Midbrain (tissue), 1 donor: ENCODE results near the gene EMC6.
A peak's percentile ranks its signal among the peaks of the same experiment; 100 is the strongest.

Experiments used
- DNase-seq: peaks from one replicate; lab custom pipeline; 2025; lab: John Stamatoyannopoulos, UW

The EMC6 gene

DNA sequence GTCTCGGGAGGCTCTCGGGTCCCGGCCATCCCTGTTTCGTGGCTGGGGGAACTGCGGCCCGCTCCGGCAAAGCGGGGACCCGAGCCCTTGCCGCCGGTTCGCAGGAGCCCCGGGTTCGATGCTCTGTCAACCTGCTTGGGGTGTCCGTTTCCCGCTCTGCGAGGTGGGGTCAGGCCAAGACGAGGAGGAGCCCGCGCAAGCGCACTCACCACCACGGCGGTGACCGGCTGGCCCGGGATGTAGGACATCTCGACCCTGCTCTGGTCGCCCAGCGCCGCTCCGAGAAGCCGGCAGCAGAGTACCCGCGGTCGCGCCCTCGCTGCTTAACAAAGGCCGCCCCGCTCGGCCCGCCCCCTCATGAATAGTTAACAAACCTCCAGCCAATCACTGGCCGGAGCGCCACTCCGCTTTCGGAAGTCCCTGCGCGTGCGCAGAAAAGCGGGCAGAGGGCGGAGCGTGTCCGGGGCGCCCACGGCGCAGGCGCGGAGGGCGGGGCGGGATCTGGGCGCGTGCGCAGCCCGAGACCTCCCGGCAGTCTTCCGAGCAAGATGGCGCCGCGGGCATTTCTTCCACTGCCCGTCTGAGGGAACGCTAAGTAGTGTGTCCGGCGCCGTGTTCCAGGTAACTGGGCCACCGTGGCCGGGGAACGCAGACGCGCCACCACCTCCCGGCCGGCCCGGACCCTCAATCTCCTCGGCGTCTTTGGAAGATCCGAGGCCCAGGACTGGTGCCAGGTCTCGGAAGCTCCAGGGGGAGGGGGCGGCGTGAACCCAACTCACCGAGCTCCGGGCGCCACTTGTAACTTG is at the start of gene EMC6, which contains the start of gene TAX1BP3:
TSS of gene EMC6 (plus strand) at position 534 of the 806 bp plus-strand sequence. CDS start 335 bp downstream, outside the sequence.
TSS of gene TAX1BP3 (minus strand) at position 300 of the 806 bp plus-strand sequence. CDS start at position 248, 52 bp downstream.
- DNase-seq: peak; percentile 98

DNA sequence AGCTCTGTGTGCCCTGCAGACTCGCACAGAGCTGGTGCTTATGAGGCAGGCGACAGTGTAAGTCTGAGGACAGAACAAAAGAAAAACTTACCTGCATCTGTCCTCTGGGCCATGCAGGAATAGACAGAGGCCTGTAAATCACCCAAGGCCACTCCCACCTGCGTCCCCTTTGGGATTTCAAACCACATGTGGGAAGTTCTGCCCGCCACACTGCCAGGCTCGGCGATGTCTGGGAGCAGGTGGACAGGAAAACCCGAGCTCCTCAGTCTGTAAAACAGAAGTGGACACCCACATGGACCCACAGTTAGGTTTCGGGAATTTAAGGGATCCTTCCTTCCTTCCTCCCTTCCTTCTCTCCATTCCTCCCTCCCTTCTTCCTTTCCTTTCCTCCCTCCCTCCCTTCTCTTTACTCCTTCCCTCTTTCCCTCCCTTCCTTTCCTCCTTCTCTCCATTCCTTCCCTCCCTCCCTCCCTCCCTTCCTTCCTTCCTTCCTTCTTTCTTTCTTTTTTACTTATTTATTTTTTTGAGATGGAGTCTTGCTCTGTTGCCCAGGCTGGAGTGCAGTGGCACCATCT is 47.4 kb upstream of the EMC6 start:
- no peak for DNase-seq

DNA sequence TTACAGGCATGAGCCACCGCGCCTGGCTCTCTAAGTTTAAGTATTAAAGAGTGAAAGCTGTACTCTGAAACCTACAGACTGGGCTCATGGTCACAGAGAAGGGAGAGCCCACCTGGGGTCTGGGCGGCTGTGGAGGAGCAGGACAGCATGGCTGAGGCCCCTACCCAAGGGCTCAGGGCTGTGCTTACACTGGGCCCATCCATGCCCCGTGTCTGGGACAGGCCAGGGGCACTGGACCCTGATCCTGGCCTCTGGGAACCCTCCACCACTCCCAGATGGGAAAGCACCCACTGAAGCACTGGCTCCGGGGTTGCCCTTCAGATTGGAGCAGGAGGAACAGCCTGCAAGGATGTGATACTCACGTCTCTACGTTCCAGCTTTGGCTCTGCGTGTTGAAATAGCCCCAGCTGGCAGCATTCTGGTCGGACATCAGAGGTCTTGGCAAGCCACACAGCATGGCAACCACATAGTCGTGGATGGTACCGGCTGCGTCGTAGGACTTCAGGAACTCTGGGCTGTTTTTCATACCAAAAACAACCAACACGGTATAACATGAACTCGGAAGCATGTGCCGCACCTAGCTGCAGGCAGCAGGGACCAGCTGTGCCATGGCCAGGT is 45.5 kb upstream of the EMC6 start:
- DNase-seq: no peak

DNA sequence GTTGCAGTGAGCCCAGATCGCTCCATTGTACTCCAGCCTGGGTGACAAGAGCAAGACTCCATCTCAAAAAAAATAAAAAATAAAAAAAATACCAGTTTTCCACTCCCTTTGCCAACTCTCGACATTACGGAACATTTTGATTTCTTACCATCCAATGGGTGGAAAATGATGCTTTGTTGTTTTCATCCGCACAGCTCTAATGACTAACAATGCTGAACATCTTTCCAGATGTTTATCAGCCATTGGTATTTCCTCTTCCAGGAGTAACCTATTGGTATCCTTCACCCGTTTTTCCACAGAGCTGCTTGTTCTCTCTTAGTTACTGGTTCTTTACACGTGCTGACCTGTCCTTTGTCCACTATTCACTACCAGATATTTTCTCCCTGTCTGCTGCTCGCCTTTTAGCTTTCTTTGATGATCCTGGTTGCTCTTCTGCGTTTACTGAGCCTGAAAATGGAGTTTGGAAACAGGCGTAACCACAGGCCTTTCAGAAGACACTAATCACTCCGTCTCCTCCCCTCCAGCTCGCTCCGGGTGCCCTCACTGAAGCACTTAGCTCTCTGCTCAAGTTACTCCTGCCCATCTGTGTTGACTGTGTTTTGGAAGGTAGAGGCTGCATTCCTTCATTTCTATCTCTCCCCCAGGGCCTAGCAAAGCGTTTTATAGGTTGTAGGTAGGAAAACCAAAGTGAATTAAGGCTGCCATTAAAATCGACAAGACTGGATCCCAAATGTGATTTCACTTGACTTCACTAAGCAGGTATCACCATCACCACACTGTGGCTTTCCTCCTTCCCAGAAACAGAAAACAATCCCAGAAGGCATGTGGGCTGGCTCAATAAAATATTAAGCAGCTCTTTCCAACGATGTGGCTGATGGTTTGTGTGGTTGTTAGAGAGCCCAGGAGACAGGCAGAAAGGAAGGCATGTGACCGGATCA is 41.5 kb upstream of the EMC6 start:
- no peak for DNase-seq

GRCh38 chr17:3627769-3628167 is 40.8 kb upstream of the EMC6 start:
- no peak for DNase-seq

DNA sequence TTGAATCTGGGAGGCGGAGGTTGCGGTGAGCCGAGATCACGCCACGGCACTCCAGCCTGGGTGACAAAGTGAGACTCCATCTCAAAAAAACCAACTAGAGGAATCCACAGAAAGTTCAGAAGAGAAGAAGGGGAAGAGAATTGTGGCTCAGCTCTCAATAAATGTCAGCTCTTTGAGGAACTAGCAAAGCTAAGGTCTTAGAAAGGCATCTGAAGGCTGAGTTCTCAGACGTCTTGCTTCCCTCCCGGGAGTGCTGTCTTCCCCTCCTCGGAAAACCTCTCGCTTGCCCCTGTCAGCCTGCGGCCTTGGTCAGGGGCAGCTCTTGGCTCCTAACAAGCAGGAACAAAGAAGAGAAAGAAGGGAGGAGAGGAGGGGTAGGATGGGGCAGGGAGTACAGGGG is 37.8 kb upstream of the EMC6 start:
- DNase-seq: no peak

GRCh38 chr17:3632287-3632686 is 36.3 kb upstream of the EMC6 start:
- no peak for DNase-seq

GRCh38 chr17:3635474-3636153 is 33.0 kb upstream of the EMC6 start:
- no peak for DNase-seq

- peak; percentile 97 for DNase-seq
Observed at GRCh38 chr17:3636154-3636907, 32.3 kb upstream of the EMC6 start, which contains the start of the genes CTNS and SHPK. Gene CTNS, plus strand, starts transcription at chr17:3636760. Its CDS starts 3,447 bp downstream, at chr17:3640207. Gene SHPK, minus strand, starts transcription at chr17:3636250. Its CDS starts 31 bp downstream, at chr17:3636219.

DNA sequence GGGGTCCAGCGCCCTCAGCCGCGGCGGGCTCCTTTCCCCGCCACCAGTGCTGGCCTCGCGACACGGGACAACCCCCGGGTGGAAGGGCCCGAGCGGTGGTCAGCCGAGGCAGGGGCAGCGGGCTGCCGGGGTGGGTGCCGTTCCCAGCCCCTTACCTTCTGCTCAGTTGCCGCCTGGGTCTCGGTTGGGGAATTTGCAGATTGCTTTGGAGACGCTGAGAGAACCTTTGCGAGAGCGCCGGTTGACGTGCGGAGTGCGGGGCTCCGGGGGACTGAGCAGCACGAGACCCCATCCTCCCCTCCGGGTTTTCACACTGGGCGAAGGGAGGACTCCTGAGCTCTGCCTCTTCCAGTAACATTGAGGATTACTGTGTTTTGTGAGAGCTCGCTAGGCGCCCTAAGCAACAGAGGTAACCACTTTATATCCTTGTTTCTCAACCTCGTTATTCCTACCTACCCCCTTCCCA is 31.7 kb upstream of the EMC6 start:
- DNase-seq: no peak

GRCh38 chr17:3639981-3640596 is 28.5 kb upstream of the EMC6 start:
- no peak for DNase-seq

DNA sequence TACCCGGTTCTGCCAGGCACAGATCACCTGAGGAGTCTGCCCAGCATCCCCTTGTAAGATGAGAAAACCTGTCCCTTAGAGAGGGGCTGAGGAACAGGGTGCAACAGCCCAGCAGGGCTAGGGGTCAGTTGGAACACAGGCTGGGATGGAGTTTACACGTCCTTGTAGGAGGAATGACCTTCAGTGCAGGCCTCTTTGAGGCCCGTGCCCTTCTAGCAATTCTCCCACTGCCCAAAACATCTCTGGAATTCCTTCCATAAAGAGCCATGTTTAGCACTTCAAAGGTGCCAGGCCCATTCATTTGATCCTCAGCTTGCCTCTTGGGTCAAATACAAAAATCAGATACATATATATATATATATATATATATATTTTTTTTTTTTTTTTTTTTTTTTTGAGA is 27.6 kb upstream of the EMC6 start:
- DNase-seq: no peak

DNA sequence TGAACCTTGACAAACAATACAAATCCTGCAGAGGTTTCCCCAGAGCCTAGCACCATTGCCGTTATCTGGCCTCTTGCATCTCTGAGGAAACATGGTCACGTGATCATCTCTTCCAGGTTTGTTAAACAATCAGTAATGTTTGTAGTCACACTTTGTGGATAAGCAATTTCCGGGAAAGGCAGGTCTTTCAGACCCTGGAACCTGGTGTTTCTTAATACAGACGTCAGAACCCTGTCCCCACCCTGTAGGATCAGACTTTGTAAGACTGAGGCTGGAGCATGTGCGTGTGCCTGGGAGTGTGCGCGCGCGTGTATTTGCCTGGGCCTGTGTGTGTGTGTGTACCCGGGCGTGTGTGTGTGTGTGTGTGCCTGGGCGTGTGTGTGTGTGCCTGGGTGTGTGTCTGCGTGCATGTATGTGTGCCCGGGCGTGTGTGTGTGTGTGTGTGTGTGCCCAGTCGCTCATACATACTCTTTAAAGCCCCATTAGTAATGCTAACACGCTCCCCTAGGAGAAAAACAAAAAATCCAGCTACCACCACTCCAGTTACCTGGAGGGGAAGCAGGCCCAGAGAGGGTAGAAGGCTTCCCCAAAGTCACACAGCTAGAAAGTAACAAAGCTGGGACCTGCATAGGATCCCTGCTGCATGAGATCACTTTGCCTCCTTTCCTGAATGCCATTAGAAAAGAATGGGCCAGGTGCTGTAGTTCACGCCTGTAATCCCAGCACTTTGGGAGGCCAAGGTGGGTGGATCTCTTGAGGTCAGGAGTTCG is 26.7 kb upstream of the EMC6 start:
- no peak for DNase-seq

- no peak for DNase-seq
Observed at GRCh38 chr17:3643889-3644349, 24.7 kb upstream of the EMC6 start.

GRCh38 chr17:3645310-3645709 is 23.3 kb upstream of the EMC6 start:
- no peak for DNase-seq

GRCh38 chr17:3647251-3647650 is 21.4 kb upstream of the EMC6 start:
- no peak for DNase-seq

GRCh38 chr17:3647769-3648555 is 20.6 kb upstream of the EMC6 start:
- DNase-seq: peak; percentile 74

DNA sequence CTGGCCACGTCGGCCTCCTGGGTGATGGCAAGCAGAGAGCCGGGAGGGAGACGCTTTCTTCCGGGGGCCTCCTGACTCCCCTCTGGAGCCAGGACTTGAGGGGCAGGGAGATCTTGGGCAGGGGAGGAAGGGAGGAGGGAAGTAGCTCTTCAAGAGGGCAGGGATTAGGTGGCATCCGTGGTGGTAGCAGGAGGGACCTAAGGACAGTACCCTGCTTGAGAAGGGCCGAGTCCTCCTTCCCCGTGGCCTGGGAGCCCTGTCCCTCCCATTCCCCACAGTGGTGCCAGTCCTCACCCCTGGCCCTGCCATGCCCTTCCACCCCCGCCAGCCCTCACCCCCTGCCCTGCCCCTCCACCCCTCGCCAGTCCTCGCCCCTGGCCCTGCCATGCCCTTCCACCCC is 12.8 kb upstream of the EMC6 start:
- no peak for DNase-seq
